GM19238 (cell line): ENCODE results near the gene PLA1A.

ENCODE experiments used
- DNase-seq: peaks from one replicate; pipeline ENCODE4 v3.0.0; 2011; ENCODE audit warnings: low spot score; ENCODE audit not compliant: insufficient read length

PLA1A gene

DNA sequence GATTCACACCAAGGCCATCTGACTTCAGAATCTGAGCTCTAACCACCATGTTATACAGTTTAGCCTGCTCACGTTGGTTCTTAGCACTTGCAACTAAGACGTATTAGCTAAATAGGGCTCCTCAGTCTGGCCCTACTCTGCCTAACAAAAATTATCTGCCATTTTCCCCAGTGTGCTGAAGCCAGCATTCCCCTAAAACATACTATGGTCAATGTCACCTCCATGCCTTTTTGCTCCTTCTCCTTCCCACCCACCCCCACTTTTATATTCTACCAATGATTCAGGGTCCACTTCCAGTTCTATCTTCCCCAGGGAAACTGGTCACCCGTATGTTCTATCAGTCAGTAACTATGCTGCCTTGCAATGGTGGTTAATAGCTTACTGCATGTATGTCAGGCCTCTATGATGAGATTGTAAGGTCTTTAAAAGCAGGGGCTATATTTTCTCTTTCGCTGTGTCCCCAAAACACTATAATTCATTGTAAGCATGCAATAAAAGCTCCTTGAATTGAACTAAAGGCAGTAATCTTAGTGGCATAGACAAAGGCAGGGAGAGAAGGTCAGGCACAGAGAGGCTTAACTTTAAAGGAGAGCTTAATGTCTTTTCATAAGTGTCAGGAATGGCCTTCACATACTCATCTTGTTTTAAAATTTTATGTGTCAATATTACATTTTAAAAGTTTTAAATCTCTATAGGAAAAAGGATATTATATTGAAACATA, 39.4 kb downstream of the PLA1A start:
- DNase-seq, result no peak

GRCh38 chr3:119637679-119638477, 40.2 kb downstream of the PLA1A start:
- DNase-seq, result no peak

DNA sequence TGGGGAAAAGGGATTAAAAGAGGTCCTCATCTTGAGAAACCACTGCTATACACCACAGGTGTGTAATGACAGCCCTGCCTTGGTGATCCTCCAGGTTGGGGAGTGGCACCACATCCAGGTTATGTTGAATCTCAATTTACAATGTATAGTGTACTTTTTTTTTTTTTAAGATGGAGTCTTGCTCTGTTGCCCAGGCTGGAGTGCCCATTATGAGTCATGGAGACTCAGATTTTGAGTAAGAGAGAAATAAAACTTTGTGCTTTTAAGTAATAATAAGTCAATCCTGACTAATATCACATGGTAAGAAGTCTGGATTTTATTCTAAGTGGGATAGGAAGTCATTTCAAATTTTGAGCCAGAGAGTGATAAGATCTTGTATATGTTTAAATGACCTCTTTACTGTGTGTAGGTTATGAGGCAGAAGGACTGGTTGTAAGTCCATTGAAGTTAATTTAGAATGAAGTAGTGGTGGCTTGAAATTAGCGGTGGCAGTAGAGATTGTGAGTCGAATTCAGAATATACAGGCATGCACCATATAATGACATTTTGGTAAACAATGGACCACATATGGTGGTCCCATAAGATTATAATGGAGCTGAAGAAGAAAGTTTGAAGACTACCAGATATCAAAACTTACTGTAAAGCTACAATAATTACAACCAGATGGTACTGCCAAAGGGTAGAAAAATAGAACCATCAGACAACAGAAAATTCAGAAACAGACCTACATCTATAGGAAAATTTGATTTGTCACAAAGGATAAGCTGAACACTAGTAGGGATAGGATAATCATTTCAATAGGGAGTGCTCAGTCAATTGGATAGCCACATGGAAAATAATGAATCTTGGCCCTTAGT, 42.0 kb downstream of the PLA1A start:
- no peak for DNase-seq

GRCh38 chr3:119641416-119641815, 43.7 kb downstream of the PLA1A start:
- DNase-seq, result no peak

DNA sequence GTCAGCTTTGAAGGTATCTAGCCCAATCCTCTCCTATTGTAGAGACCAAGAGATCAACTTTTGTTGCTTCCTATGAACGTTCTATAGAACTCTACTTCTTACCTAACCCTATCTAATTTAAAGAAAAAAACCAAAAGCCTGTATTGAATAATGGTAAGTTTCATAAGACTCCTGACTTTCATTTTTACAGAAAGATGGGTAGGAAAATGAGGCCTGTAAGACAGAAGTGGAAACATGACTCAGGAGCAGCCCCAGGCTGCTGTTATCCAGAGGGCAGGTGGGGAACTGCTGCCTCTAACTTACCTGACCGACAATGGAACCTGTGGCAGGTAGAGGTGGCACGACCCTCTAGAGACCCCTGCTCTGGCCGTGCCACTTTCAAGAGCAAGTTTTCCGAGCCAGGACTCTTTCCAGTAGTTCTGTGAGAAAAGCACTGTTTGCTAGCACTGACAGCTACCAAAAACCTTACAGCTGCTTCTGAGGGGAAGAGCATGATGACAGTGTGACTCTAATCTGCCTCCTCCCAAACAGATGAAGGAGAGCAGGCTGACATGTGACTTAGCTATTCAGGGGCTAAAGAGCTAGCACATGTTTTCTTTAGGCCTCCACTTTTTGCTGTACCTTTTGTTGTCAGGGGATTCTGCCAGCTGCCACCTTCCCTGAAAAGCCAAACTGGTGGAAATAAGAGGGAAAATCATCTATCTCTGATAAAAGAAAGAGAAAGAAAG, 45.2 kb downstream of the PLA1A start:
- no peak for DNase-seq

DNA sequence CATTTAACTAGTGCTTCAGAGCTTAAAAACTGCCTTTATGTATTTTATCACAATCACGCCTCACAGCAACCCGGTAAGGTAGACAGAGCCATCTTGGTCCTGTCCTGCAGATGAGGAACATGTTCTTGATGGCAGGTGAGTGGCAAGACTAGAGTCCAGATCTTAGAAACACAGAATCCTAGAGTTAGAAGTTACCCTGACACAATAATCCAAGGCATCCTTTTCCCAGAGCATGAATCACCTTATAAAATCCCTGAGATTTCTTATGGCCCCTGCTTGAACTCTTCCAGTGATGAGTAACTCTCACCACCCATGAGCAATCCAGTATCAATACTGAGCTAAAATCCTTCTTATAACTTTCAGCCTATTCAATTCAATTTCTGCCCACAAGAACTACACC, 45.8 kb downstream of the PLA1A start:
- DNase-seq, result no peak

DNA sequence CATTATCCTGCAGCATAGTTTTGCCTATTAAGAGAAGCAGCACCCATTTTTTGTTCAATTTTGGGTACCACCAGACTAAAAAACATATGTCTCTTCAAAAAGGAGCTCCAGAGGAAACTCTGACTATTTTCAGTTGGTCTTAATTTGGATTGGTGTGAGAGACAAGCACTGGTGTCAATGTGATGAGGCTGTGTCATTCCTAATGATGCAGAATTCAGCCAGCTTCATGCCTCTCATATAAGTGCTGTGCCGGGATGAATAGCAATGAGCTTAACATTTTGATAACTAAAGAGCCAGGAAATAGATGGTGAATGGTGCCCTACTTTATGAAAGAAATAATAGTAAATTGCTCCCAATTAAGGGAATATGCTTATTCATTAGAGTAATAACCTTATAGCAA, 46.8 kb downstream of the PLA1A start:
- DNase-seq, result no peak

GRCh38 chr3:119645813-119646212, 48.1 kb downstream of the PLA1A start:
- DNase-seq, result no peak

DNA sequence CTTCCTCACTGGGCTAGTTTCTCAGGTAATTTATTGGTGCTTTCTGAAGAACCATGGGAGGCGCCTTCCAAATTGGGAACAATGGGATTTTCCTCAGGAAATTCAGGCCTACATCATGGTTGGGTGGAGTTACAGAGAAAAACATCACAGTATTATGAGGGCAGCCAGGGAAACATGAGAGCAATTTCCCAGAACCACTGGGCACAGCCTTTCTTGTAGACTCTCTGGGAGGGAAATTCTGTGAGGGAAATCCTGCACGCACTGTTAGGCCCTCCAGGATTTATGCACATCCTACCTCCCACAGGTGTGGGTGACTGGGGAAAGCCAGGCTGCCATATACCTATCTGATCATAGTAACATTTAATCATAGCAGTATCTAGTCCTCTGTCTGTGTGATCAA, 49.5 kb downstream of the PLA1A start:
- DNase-seq, result no peak

DNA sequence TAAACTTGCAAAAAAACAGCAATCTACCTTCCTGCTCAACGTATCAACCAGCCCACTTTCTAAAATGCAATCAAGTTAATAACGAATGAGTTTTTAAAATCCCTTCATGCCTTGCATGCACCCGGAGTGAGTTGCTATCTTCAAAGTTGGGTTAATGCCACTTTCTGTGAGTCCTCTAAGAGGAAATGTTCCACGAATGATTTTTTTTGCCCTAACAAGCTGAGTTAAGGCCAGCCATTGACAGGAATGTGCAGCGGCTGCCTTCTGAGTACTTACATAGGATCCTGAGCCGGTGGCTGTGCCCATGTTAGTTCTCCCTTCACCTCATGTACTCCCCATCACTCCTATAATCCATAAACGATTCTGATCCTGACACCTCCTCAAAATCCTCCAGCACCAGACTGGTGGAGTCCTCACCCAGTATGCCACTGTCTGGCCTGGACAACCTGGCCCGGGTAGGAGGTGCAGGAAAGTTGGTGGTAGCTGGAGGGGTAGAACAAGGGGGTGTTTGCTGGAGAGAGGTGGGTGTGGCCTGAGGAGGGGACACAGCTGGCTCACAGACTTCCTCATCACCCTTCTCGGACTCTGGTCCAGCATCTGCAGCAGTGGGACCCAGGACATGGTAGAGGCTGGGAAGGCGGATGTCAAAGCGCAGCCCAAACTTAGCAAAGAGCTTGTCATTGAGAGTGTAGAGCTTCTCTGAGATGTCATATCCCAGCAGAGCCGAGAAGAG, 50.3 kb downstream of the PLA1A start:
- no peak for DNase-seq

GRCh38 chr3:119649761-119650160, 52.1 kb downstream of the PLA1A start:
- no peak for DNase-seq

GRCh38 chr3:119652306-119653033, 54.8 kb downstream of the PLA1A start:
- no peak for DNase-seq

DNA sequence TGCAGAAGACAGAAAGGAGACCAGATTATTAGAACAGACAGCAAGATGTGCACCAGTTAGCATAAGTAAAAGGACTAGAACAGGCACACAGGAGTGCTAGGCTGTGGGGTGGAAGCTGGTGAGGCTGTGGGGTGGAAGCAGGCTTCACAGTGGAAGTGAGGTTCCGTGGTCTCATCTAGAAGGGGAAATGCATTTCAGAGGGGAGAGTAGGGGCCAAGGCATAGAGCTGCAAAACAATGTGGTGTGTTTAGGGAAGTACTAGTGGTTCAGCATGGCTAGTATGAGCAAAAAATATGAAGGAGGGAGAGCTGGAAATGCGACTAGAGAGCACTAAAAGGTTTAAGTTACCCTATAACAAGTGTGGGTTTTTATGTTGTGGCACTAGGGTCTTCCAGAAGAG, 56.2 kb downstream of the PLA1A start:
- DNase-seq, result no peak

DNA sequence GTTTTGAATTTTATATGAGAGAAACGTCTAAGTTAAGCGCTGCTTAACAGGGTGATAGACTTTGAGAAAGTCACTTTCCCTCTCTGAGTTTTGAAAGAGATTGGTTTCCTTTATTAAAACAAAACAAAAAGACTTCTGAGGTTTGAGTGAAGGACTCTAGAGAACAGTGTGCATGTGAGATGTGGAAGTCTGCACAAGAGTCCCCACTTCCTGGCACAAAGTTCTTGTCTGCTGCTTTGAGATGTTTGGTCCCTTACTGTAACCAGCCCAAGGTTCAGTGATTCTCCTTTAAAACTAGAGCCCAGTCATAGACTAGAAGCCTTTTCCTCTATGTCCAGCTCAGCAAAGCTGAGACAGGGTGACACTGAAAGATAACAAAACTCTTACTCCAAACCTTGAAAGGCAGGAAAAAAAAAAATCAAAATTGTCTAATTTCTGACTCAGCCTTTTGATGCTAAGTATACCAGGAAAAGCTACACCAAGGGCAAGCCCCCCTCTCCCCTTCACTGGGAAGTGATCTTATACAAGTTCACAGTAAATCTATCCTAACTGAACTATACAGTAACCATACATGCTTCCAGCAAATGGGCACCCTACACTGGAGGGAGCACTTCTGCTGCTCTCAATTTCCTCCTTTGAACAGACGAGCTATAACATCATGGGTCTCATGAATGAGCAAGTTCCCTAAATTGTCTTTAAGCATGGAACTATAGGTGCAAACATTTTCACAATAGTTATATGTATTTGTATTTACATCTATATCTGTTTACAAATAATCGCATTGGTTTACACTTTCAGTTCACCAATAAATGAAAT, 60.4 kb downstream of the PLA1A start:
- DNase-seq, result no peak

DNA sequence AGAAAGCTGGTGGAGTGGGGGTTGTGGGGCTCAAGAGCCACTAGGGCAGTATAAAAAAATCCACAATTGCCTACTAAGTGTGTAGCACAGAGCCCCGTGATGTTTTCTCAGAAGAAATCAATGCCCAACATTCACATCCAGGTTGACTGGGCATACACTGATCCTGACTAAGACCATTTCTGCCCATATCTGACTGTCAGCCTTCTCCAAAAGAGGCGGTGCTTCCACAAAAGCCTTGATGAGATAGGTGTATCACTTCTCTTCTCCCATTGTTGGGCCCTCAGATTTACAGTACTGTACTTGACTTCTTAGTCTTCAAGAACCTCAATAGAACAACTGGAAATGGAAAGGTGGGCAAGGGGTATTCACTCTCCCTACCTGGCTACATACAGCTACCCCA, 61.3 kb downstream of the PLA1A start:
- no peak for DNase-seq

GRCh38 chr3:119659606-119660291, 62.1 kb downstream of the PLA1A start:
- DNase-seq, result no peak

DNA sequence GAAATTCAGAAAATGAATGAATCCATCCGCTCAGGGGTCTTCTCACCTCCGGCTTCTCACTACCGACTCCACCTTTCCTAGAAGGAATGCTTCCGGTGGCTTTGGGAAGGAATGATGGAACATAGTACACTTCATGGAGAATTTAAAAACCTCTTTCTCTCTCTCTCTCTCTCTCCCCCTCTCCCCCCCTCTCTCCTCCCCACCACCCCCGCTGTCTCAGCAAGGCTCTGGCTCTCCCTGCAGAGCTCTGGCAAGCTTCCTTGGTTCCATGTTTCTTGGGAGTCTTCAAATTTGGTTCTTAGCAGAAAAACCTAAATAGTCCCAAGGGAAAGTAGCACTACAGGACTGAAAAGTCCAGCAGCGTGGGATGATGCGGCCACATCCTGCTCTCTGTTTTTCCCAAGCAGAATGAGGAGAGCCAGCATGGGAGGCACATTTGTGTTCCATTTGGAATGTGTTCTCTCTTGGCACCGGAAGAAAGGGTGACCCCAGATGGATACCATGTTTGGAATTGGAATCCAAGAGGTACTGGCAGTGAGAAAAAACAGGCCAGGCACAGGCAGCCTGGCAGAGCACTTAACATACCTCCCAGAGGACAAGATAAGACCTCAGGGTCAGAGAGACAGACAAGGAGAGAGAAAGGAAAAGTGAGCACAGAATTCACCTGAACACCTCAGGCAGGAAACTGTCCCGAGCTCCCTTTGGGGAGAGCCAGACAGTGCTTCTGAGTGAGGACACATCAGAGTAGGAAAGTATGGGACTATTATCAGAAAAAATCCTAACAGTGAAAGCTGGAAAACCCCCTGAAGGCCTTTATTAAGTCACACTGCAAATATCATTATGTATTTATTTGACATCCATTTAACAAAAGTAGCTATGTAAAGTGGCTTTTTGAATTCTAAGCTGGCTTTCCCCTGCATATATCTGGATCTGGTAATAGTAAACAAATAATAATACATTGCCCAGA, 63.1 kb downstream of the PLA1A start, which contains the start of gene POPDC2:
Gene POPDC2 (minus strand): TSS at position 116 of the 967 bp plus-strand sequence. CDS start 166 bp downstream, outside the sequence.
- DNase-seq, result no peak
